GM12801 (cell line): ENCODE measurements around the gene LAS1L.

ENCODE experiments used
- CTCF ChIP-seq: IDR thresholded peaks from one replicate; pipeline ENCODE4 v1.5.1; 2011; ENCODE audit warnings: control low read depth; ENCODE audit not compliant: insufficient read length; ENCODE audit errors: extremely low read depth

Gene LAS1L

GRCh38 chrX:65463550-65463949 lies 71.0 kb downstream of the LAS1L start:
- no peak for TF ChIP-seq CTCF
